ENCODE measurements around the gene CNPPD1. TPM values are rescaled to one million over a fixed set of nuclear protein-coding genes. Genes with fewer than 3 reads are reported as not detected.
A peak's percentile ranks its signal among the peaks of the same experiment; 100 is the strongest.

CNPPD1 gene
- total RNA-seq, 1 donor from 2014 or later, result 37.8 TPM

DNA sequence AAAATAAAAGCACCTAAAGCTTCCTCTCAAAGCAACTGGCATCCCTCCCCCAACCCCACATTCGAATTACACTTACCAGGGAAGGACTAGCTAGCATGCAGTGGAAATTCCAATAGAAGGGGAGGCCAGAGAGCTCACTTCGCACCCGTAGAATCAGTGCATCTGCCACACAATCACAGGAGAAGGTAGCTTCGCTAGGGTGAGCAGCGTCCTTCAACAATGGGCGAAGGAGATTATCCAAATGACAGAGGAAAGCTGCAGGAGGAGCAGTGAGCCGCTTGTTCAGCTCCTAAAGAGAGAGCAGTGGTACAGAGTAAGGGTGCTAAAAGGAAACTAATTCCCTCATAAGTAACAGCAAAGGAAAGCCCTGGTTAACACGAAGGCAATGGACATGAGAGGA lies 19.3 kb downstream of the CNPPD1 start:
- Mint-ChIP-seq H3K27me3 (no peaks in the 10 kb centered on the region), H3K4me3 (no peak overlapping the region), H3K4me1 (ENCODE audit: unreplicated experiment) (peaks cover 21% of the 10 kb centered on the region), H3K27ac (no peak overlapping the region), H3K36me3 (peaks cover 9% of the 10 kb centered on the region), H3K9me3 (no peaks in the 10 kb centered on the region)
- TF ChIP-seq, protein P1, sequence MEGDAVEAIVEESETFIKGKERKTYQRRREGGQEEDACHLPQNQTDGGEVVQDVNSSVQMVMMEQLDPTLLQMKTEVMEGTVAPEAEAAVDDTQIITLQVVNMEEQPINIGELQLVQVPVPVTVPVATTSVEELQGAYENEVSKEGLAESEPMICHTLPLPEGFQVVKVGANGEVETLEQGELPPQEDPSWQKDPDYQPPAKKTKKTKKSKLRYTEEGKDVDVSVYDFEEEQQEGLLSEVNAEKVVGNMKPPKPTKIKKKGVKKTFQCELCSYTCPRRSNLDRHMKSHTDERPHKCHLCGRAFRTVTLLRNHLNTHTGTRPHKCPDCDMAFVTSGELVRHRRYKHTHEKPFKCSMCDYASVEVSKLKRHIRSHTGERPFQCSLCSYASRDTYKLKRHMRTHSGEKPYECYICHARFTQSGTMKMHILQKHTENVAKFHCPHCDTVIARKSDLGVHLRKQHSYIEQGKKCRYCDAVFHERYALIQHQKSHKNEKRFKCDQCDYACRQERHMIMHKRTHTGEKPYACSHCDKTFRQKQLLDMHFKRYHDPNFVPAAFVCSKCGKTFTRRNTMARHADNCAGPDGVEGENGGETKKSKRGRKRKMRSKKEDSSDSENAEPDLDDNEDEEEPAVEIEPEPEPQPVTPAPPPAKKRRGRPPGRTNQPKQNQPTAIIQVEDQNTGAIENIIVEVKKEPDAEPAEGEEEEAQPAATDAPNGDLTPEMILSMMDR (conservative IDR thresholded peaks at IDR 0.05), result no peak
- no peak for DNase-seq (ENCODE audit: extremely low spot score, unreplicated experiment)

DNA sequence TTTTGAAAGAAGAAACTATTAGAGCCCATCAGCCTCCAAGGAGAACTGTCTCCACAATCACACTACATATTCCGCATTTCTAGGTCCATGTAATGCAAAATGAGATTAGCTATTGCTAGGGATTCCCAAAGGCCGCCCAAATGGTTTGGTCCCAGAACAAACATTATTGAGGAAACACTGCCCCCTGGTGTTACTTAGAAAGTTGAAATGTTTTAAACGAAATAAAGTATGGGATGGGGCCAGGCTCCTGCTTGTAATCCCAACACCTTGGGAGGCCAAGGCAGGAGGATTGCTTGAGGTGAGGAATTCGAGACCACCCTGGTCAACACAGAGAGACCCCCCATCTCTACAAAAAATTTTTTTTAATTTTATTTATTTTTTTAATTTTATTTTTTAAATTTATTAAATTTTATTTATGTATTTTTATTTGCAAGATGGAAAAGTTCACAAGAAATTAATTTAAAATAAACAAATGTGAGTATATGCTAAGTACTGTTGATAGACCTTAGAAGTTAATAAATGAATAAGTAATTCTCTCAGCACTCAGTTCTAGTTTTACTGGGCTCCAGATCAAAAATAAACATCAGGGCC lies 21.6 kb downstream of the CNPPD1 start:
- no peak overlapping the region for H3K27ac Mint-ChIP-seq
- H3K4me3 Mint-ChIP-seq, result no peak overlapping the region
- no peaks in the 10 kb centered on the region for H3K9me3 Mint-ChIP-seq
- H3K4me1 Mint-ChIP-seq (ENCODE audit: unreplicated experiment), result peaks cover 12% of the 10 kb centered on the region
- peaks cover 9% of the 10 kb centered on the region for H3K36me3 Mint-ChIP-seq
- H3K27me3 Mint-ChIP-seq, result no peaks in the 10 kb centered on the region
- DNase-seq (ENCODE audit: extremely low spot score, unreplicated experiment), result no peak
- TF ChIP-seq, protein P1 (conservative IDR thresholded peaks at IDR 0.05), result peak; percentile 85

DNA sequence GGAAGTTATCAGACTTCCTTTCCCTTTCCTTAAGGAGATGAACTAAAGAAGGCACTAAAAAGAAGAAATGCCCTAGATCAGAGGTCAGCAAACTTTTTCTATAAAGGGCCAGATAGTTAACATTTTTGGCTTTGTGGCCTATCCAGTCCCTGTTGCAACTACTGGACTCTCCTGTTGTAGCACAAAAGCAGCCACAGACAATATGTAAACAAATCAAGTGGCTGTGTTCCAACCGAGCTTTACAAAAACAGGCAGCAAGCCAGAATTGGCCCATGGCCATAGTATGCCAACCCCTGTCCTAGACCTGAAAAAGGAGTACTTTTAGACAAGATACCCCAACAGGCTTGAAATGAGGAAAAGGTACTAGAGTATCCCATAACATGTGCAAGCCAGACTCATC lies 27.1 kb downstream of the CNPPD1 start:
- no peaks in the 10 kb centered on the region for H3K4me1 Mint-ChIP-seq (ENCODE audit: unreplicated experiment)
- peaks cover 15% of the 10 kb centered on the region for H3K36me3 Mint-ChIP-seq

DNA sequence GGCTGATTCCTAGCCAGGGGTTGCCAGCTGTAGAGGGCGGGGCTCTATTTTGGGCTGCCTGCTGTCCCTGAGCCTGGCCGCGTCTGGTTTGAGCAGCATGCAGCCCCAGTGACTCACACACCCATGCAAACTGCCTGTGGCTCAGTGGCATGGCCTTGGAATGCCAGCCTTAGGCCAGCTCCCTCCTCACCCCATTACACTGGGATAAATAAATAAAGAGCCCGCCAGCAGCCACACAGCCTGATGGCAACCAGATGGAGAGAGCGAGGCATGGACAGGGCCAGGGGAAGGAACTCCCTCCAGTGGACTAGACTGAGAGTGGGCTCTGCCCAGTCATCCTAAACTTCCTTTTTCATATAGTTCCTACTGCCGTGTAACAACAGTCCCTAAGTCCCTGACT lies 34.4 kb downstream of the CNPPD1 start:
- H3K9me3 Mint-ChIP-seq, result no peaks in the 10 kb centered on the region
- TF ChIP-seq, protein P1 (conservative IDR thresholded peaks at IDR 0.05), result no peak
- DNase-seq (ENCODE audit: extremely low spot score, unreplicated experiment), result no peak
- H3K27me3 Mint-ChIP-seq, result no peaks in the 10 kb centered on the region
- H3K27ac Mint-ChIP-seq, result no peak overlapping the region
- no peak overlapping the region for H3K4me3 Mint-ChIP-seq
- H3K36me3 Mint-ChIP-seq, result peaks cover 25% of the 10 kb centered on the region
- no peaks in the 10 kb centered on the region for H3K4me1 Mint-ChIP-seq (ENCODE audit: unreplicated experiment)

More for the DNA sequence above, 27.1 kb downstream of the CNPPD1 start:
- DNase-seq (ENCODE audit: extremely low spot score, unreplicated experiment), result no peak
- Mint-ChIP-seq H3K27ac (no peak overlapping the region), H3K9me3 (no peaks in the 10 kb centered on the region), H3K27me3 (no peaks in the 10 kb centered on the region), H3K4me3 (no peak overlapping the region)
- TF ChIP-seq, protein P1 (conservative IDR thresholded peaks at IDR 0.05), result no peak

DNA sequence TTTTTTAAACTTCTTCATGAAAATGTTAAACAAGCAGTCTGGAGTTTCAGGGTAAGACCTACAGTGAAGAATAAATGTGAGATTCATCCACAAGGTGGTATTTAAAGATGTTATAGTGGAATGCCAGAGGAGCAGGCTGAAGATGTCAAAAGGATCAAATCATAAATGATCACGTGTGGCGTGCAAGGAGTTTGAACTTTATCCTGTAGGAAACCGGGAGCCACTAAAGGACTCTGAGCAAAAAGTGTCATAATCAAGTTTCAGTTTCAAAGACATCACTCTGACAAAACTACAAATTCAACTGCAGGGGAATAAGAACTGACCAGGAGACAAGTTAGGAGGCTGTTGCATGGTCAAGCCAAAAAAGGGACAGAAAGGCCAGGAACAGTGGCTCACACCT lies 36.0 kb downstream of the CNPPD1 start:
- H3K27ac Mint-ChIP-seq, result no peak overlapping the region
- no peak for DNase-seq (ENCODE audit: extremely low spot score, unreplicated experiment)
- H3K4me1 Mint-ChIP-seq (ENCODE audit: unreplicated experiment), result no peaks in the 10 kb centered on the region
- no peak overlapping the region for H3K4me3 Mint-ChIP-seq
- no peaks in the 10 kb centered on the region for H3K27me3 Mint-ChIP-seq
- H3K9me3 Mint-ChIP-seq, result no peaks in the 10 kb centered on the region
- peaks cover 17% of the 10 kb centered on the region for H3K36me3 Mint-ChIP-seq
- TF ChIP-seq, protein P1 (conservative IDR thresholded peaks at IDR 0.05), result no peak

DNA sequence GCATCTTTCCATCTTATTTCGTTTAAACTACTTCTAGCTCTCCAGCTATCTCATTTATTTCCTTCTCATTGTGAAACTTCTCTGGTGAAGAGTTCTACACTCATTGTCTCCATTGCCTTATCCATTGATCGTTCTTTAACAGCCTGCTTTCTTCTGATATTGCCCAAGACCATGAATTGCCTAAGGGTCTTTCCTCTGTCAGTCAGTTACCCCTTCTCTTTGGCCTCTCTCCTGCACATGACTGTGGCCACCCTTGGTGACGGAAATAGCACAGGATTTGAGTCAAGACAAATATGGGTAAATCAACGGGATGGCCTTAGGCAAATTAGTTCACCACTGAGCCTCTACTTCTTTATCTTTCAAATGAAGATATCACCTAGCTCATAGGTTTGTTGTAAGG lies 42.7 kb downstream of the CNPPD1 start:
- Mint-ChIP-seq H3K27ac (no peak overlapping the region), H3K9me3 (no peaks in the 10 kb centered on the region), H3K4me1 (ENCODE audit: unreplicated experiment) (no peaks in the 10 kb centered on the region), H3K27me3 (no peaks in the 10 kb centered on the region), H3K36me3 (peaks cover 3% of the 10 kb centered on the region), H3K4me3 (no peak overlapping the region)
- DNase-seq (ENCODE audit: extremely low spot score, unreplicated experiment), result no peak
- TF ChIP-seq, protein P1 (conservative IDR thresholded peaks at IDR 0.05), result no peak
